K562 (cell line): ENCODE data around the gene SPECC1L. TPM values are rescaled to one million over a fixed set of nuclear protein-coding genes. Genes with fewer than 3 reads are reported as not detected.

ENCODE experiments used
- ATAC-seq: fragments of 200-7000 bp; cut with Tn5 transposase; 3 replicates; pipeline ENCODE4 v1.9.1; 2020; ENCODE audit warnings: moderate library complexity
- BruUV-seq: library from RNA; stranded (reverse); fragments of 400-500 nt; replicated peaks from 2 replicates; lab custom pipeline; 2021; lab: Mats Ljungman, UMichigan
- CTCF ChIA-PET: fragments of 300-600 bp; formaldehyde crosslinking; extraction: SDS; loops from one replicate; lab custom pipeline; 2021; ENCODE audit warnings: low intra/inter-chr PET ratio; lab: Yijun Ruan, JAX
- POLR2A ChIA-PET: fragments of 300-600, 350-650 bp; sonication (Branson Sonifier 250); formaldehyde crosslinking; extraction: SDS; loops from one replicate; lab custom pipeline; 2021; ENCODE audit warnings: antibody characterized with exemption, inconsistent platforms; lab: Yijun Ruan, JAX
- DNase-seq, 4 experiments: peaks; one replicate each; pipeline versions ENCODE4 v3.0.0 to v3.0.0-alpha.2; 2011 to 2018; ENCODE audit warnings: low spot score in 3 of 4, mixed read lengths in 3 of 4; ENCODE audit errors: extremely low read depth in 1 of 4
- FAIRE-seq: peaks from 2 replicates; lab custom pipeline; 2011; peaks lifted over from hg19 to GRCh38; lab: Jason Lieb, UNC
- H2AFZ ChIP-seq: 2 replicates; pipeline ENCODE4 v1.6.0; 2011; ENCODE audit warnings: low read depth, low read length, control low read depth, inconsistent platforms
- H3K27ac ChIP-seq: fragments of 200-600 bp; 3 replicates; pipeline ENCODE4 v1.8.0; 2011; ENCODE audit warnings: low read depth, mild to moderate bottlenecking, control low read depth, inconsistent platforms, low read length, moderate library complexity, mixed read lengths; ENCODE audit errors: extremely low read depth
- H3K27me3 ChIP-seq, 2 experiments: fragments of 300-600 bp in 1 of 2; 2 replicates in 1 of 2; 3 replicates in 1 of 2; pipeline versions ENCODE4 v1.6.0 to v1.8.0; 2011; ENCODE audit warnings: inconsistent platforms in 2 of 2, low read length in 2 of 2, mild to moderate bottlenecking in 1 of 2, mixed read lengths in 1 of 2, moderate library complexity in 1 of 2; ENCODE audit not compliant: control insufficient read depth in 2 of 2, insufficient read depth in 2 of 2
- H3K36me3 ChIP-seq: fragments of 300-600 bp; 3 replicates; pipeline ENCODE4 v1.8.0; 2011; ENCODE audit warnings: mild to moderate bottlenecking, low read length, inconsistent platforms; ENCODE audit not compliant: control insufficient read depth, insufficient read depth
- H3K4me1 ChIP-seq, 2 experiments: fragments of 200-600 bp in 1 of 2; replicated peaks in 1 of 2; 2 replicates in 1 of 2; 3 replicates in 1 of 2; pipeline versions ENCODE4 v1.5.1 to v1.8.0; 2011; ENCODE audit warnings: inconsistent platforms in 2 of 2, low read length in 2 of 2, mild to moderate bottlenecking in 1 of 2, mixed read lengths in 1 of 2, moderate library complexity in 1 of 2; ENCODE audit not compliant: control insufficient read depth in 2 of 2, insufficient read depth in 2 of 2
- H3K4me2 ChIP-seq: 2 replicates; pipeline ENCODE4 v1.6.1; 2011; ENCODE audit warnings: low read length, control low read depth, inconsistent platforms, mixed read lengths; ENCODE audit not compliant: insufficient read depth
- H3K4me3 ChIP-seq: fragments of 200-600 bp; sonication (generic), shearing (Covaris generic); 2 replicates; pipeline ENCODE4 v1.5.1; 2016; ENCODE audit warnings: control low read depth, inconsistent platforms
- H3K79me2 ChIP-seq: fragments of 200-600 bp; 3 replicates; pipeline ENCODE4 v1.8.0; 2011; ENCODE audit warnings: low read length, inconsistent platforms; ENCODE audit not compliant: control insufficient read depth, insufficient read depth
- H3K9ac ChIP-seq, 2 experiments: 2 replicates each; pipeline versions ENCODE4 v1.6.0 to v1.6.1; 2011; ENCODE audit warnings: low read depth in 2 of 2, low read length in 2 of 2, control low read depth in 1 of 2, inconsistent platforms in 1 of 2, mild to moderate bottlenecking in 1 of 2, mixed read lengths in 1 of 2; ENCODE audit not compliant: insufficient read depth in 1 of 2
- H3K9me1 ChIP-seq: one replicate; pipeline ENCODE4 v1.6.0; 2011; ENCODE audit warnings: inconsistent platforms, mild to moderate bottlenecking, low read length, moderate library complexity; ENCODE audit not compliant: control insufficient read depth, insufficient read depth
- H3K9me3 ChIP-seq: replicated peaks from 2 replicates; pipeline ENCODE4 v1.5.1; 2011; ENCODE audit warnings: low read depth, low read length, inconsistent platforms; ENCODE audit not compliant: control insufficient read depth, insufficient read depth
- H4K20me1 ChIP-seq: replicated peaks from 2 replicates; pipeline ENCODE4 v1.6.1; 2011; ENCODE audit warnings: low read length, inconsistent platforms, mixed read lengths; ENCODE audit not compliant: control insufficient read depth, insufficient read depth
- ESRRB ChIP-seq: fragments of 250-450 bp; sonication (Bioruptor Pico); IDR thresholded peaks from 2 replicates; pipeline ENCODE4 v1.5.0; 2020; ENCODE audit warnings: mild to moderate bottlenecking, moderate library complexity, borderline replicate concordance
- HLTF ChIP-seq: fragments of 450-650 bp; IDR thresholded peaks from 2 replicates; pipeline ENCODE4 v1.6.1; 2016
- SIN3A ChIP-seq, 2 experiments: fragments of 150-350 bp in 1 of 2; IDR thresholded peaks; 2 replicates each; pipeline ENCODE4 v1.6.1; 2011 to 2016; ENCODE audit warnings: borderline replicate concordance in 2 of 2, low read depth in 2 of 2, low read length in 2 of 2, mild to moderate bottlenecking in 2 of 2, moderate library complexity in 2 of 2; ENCODE audit not compliant: control insufficient read depth in 1 of 2
- ZBTB2 ChIP-seq: fragments of 450-650 bp; IDR thresholded peaks from 2 replicates; pipeline ENCODE4 v1.6.1; 2016; ENCODE audit warnings: antibody characterized with exemption
- ZKSCAN1 ChIP-seq: fragments of 150-350 bp; IDR thresholded peaks from 2 replicates; pipeline ENCODE4 v1.6.1; 2016; ENCODE audit warnings: low read depth, low read length
- WGBS: fragments of 100-300 bp; shearing (Covaris generic); methylation state at CpG from one replicate; pipeline ENCODE4 v1.1.6; 2016; ENCODE audit warnings: low coverage, mixed read lengths; ENCODE audit not compliant: insufficient coverage; ENCODE audit errors: missing lambda C conversion rate; 5-methylcytosine and 5-hydroxymethylcytosine counted together
- in situ Hi-C: fragments of 300-500 bp; cut with MboI; formaldehyde crosslinking; loops from 4 replicates; pipeline ENCODE4 v1.15.0; 2018; ENCODE audit warnings: inconsistent platforms, mixed read lengths
- intact Hi-C: fragments of 100-400 bp; cut with micrococcal nuclease; formaldehyde crosslinking; loops from 2 replicates; pipeline ENCODE4 v1.14.2; 2022
- polyA plus RNA-seq, 8 experiments: library from polyadenylated mRNA; depleted of rRNA in 4 of 8; stranded (reverse) in 5 of 8; unstranded in 3 of 8; fragments of >200 nt; fragmentation: Nextera tagmentation in 2 of 8; fragmentation: Illumina TruSeq in 1 of 8; extraction: Ambion mirVana in 2 of 8; extraction: Trizol in 1 of 8; gene quantifications; 2 replicates each; pipeline versions ENCODE4 v1.2.1 to v1.2.3, GENCODE V29; 2011 to 2014; ENCODE audit warnings: inconsistent platforms in 1 of 8, missing spikeins in 1 of 8
- total RNA-seq, 7 experiments: library from RNA; depleted of rRNA in 6 of 7; stranded (reverse); fragments of >200 nt in 6 of 7; fragmentation: Illumina TruSeq in 2 of 7; extraction: Trizol in 2 of 7; gene quantifications; 2 replicates each; pipeline versions ENCODE4 v1.2.1 to v1.2.3, GENCODE V29; 2011 to 2021; ENCODE audit warnings: low replicate concordance in 1 of 7
- TF ChIP-seq, protein P1 (sequence below), 2 experiments: fragments of 250-450 bp in 1 of 2; fragments of 450-650 bp in 1 of 2; sonication (Bioruptor Pico) in 1 of 2; IDR thresholded peaks; 2 replicates each; pipeline versions ENCODE4 v1.6.1 to v1.8.0; 2016 to 2021; ENCODE audit warnings: mild to moderate bottlenecking in 2 of 2, moderate library complexity in 2 of 2, missing compliant biosample characterization in 1 of 2, missing genetic modification characterization in 1 of 2

The SPECC1L gene
- total and polyA plus RNA-seq, 9 of the 15 experiments (the other 6 are each of a cell fraction or from before 2014, with no cell fraction given) = 1.4 to 27.9 (median 14.5) TPM

GRCh38 chr22:24467340-24467739, 196.7 kb downstream of the SPECC1L start:
- no peaks in the 10 kb centered on the region for H4K20me1 ChIP-seq
- TF ChIP-seq ESRRB (CRISPR knock-in tag) (no peak), ZKSCAN1 (peak; percentile 92), ZBTB2 (no peak), HLTF (no peak), SIN3A (IDR thresholded peaks at IDR 0.05; ENCODE audit: borderline replicate concordance in 2 of 2, control insufficient read depth in 1 of 2, low read depth in 2 of 2, low read length in 2 of 2) (no peak)
- TF ChIP-seq, protein P1, sequence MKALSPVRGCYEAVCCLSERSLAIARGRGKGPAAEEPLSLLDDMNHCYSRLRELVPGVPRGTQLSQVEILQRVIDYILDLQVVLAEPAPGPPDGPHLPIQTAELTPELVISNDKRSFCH (CRISPR knock-in tag; IDR thresholded peaks at IDR 0.05) = no peak
- TF ChIP-seq, protein P1 (tag; IDR thresholded peaks at IDR 0.05) = no peak
- H3K4me1 ChIP-seq = peaks cover 0 to 12% of the 10 kb centered on the region in 2 experiments; a peak in 1 of 5 replicates
- 39% methylated on average over 2 of the region's 2 CpGs for WGBS
- ChIA-PET POLR2A (no interaction called here), CTCF (no interaction called here)
- H3K27me3 ChIP-seq = no peaks in the 10 kb centered on the region
- intact Hi-C loops = no loop called here
- no peak overlapping the region for H3K4me2 ChIP-seq
- no TSS peak for BruUV-seq
- no peaks in the 10 kb centered on the region for H3K36me3 ChIP-seq
- no peak for DNase-seq
- H3K4me3 ChIP-seq = no peak overlapping the region
- H3K9me1 ChIP-seq = no peaks in the 10 kb centered on the region
- no peaks in the 10 kb centered on the region for H3K9me3 ChIP-seq
- FAIRE-seq = no peak
- no peak overlapping the region for H3K9ac ChIP-seq
- in situ Hi-C loops = no loop called here
- peak overlapping the region; percentile 50; the same call in 1 of the 2 replicates for H2AFZ ChIP-seq
- no peak for ATAC-seq
- H3K79me2 ChIP-seq = no peaks in the 10 kb centered on the region
- no peak overlapping the region for H3K27ac ChIP-seq

Other genes with a start within 250 kb of the SPECC1L start
- not detected in 2 replicates for gene SUSD2, start 89.3 kb upstream of the SPECC1L start, total RNA-seq (2014; rRNA removed)
- not detected in 2 replicates for gene SUSD2, start 89.3 kb upstream of the SPECC1L start, total RNA-seq (2014; rRNA removed; fragmentation: Illumina TruSeq; extraction: Trizol)
- 0.07 and 0.08 TPM in 2 replicates for gene SUSD2, start 89.3 kb upstream of the SPECC1L start, total RNA-seq (2015; rRNA removed; fragmentation: Illumina TruSeq; extraction: Trizol)
- 0.16 and 0.22 TPM in 2 replicates for gene SUSD2, start 89.3 kb upstream of the SPECC1L start, total RNA-seq (2021)
- gene SUSD2, start 89.3 kb upstream of the SPECC1L start, polyA plus RNA-seq (2011; rRNA removed) = 0.03 TPM in 2 replicates
- 0.04 TPM in 1 of 2 replicates, not detected in the other for gene SUSD2, start 89.3 kb upstream of the SPECC1L start, polyA plus RNA-seq (2014; fragmentation: Illumina TruSeq; extraction: Trizol)
- gene SUSD2, start 89.3 kb upstream of the SPECC1L start, polyA plus RNA-seq (2014; fragmentation: Nextera tagmentation; extraction: Ambion mirVana) = not detected
- 0.01 TPM in 1 of 2 replicates, not detected in the other for gene SUSD2, start 89.3 kb upstream of the SPECC1L start, polyA plus RNA-seq (2014; rRNA removed)
- 0.16 TPM in 1 of 2 replicates, not detected in the other for gene GGT5, start 25.7 kb upstream of the SPECC1L start, total RNA-seq (2014; rRNA removed)
- gene GGT5, start 25.7 kb upstream of the SPECC1L start, total RNA-seq (2014; rRNA removed; fragmentation: Illumina TruSeq; extraction: Trizol) = not detected in 2 replicates
- gene GGT5, start 25.7 kb upstream of the SPECC1L start, total RNA-seq (2015; rRNA removed; fragmentation: Illumina TruSeq; extraction: Trizol) = 0.19 and 0.69 TPM in 2 replicates
- gene GGT5, start 25.7 kb upstream of the SPECC1L start, total RNA-seq (2021) = 0.18 and 0.81 TPM in 2 replicates
- 0.07 and 0.26 TPM in 2 replicates for gene GGT5, start 25.7 kb upstream of the SPECC1L start, polyA plus RNA-seq (2011; rRNA removed)
- 0.46 and 0.58 TPM in 2 replicates for gene GGT5, start 25.7 kb upstream of the SPECC1L start, polyA plus RNA-seq (2014; fragmentation: Illumina TruSeq; extraction: Trizol)
- not detected for gene GGT5, start 25.7 kb upstream of the SPECC1L start, polyA plus RNA-seq (2014; fragmentation: Nextera tagmentation; extraction: Ambion mirVana)
- 0.17 and 0.46 TPM in 2 replicates for gene GGT5, start 25.7 kb upstream of the SPECC1L start, polyA plus RNA-seq (2014; rRNA removed)
- 0.61 and 2.1 TPM in 2 replicates for gene ADORA2A, start 156.8 kb downstream of the SPECC1L start, total RNA-seq (2014; rRNA removed)
- gene ADORA2A, start 156.8 kb downstream of the SPECC1L start, total RNA-seq (2014; rRNA removed; fragmentation: Illumina TruSeq; extraction: Trizol) = 0.15 and 0.29 TPM in 2 replicates
- 0.53 and 0.80 TPM in 2 replicates for gene ADORA2A, start 156.8 kb downstream of the SPECC1L start, total RNA-seq (2015; rRNA removed; fragmentation: Illumina TruSeq; extraction: Trizol)
- 0.66 and 0.98 TPM in 2 replicates for gene ADORA2A, start 156.8 kb downstream of the SPECC1L start, total RNA-seq (2021)
- gene ADORA2A, start 156.8 kb downstream of the SPECC1L start, polyA plus RNA-seq (2011; rRNA removed) = 0.49 and 1.2 TPM in 2 replicates
- 0.58 and 0.65 TPM in 2 replicates for gene ADORA2A, start 156.8 kb downstream of the SPECC1L start, polyA plus RNA-seq (2014; fragmentation: Illumina TruSeq; extraction: Trizol)
- gene ADORA2A, start 156.8 kb downstream of the SPECC1L start, polyA plus RNA-seq (2014; fragmentation: Nextera tagmentation; extraction: Ambion mirVana) = not detected
- 0.54 and 1.2 TPM in 2 replicates for gene ADORA2A, start 156.8 kb downstream of the SPECC1L start, polyA plus RNA-seq (2014; rRNA removed)
- 0.69 TPM in 1 of 2 replicates, not detected in the other for gene UPB1, start 224.5 kb downstream of the SPECC1L start, total RNA-seq (2014; rRNA removed)
- gene UPB1, start 224.5 kb downstream of the SPECC1L start, total RNA-seq (2014; rRNA removed; fragmentation: Illumina TruSeq; extraction: Trizol) = not detected in 2 replicates
- gene UPB1, start 224.5 kb downstream of the SPECC1L start, total RNA-seq (2015; rRNA removed; fragmentation: Illumina TruSeq; extraction: Trizol) = 0.11 TPM in 1 of 2 replicates, not detected in the other
- 0.07 TPM in 1 of 2 replicates, not detected in the other for gene UPB1, start 224.5 kb downstream of the SPECC1L start, total RNA-seq (2021)
- 0.04 TPM in 1 of 2 replicates, not detected in the other for gene UPB1, start 224.5 kb downstream of the SPECC1L start, polyA plus RNA-seq (2011; rRNA removed)
- not detected in 2 replicates for gene UPB1, start 224.5 kb downstream of the SPECC1L start, polyA plus RNA-seq (2014; fragmentation: Illumina TruSeq; extraction: Trizol)
- gene UPB1, start 224.5 kb downstream of the SPECC1L start, polyA plus RNA-seq (2014; fragmentation: Nextera tagmentation; extraction: Ambion mirVana) = under 1 TPM in 1 of 2 experiments, not detected in 1; 0.06 TPM
- not detected in 2 replicates for gene UPB1, start 224.5 kb downstream of the SPECC1L start, polyA plus RNA-seq (2014; rRNA removed)